Osteoblast (primary cell): ENCODE data around the gene ABLIM3. TPM values are rescaled to one million over a fixed set of nuclear protein-coding genes. Genes with fewer than 3 reads are reported as not detected.
"Not testable (repeated sequence)": the region's sequence is repeated elsewhere in the genome, so short reads cannot be mapped to it uniquely, and the experiment has no call there.

Experiments
- DNase-seq: peaks from one replicate; pipeline ENCODE4 v3.0.0; 2011; ENCODE audit warnings: low spot score, mixed read lengths; ENCODE audit not compliant: insufficient read length; ENCODE audit errors: missing footprints
- H2AFZ ChIP-seq: 2 replicates; pipeline ENCODE4 v1.6.0; 2011; ENCODE audit warnings: mild to moderate bottlenecking, low read length
- H3K27ac ChIP-seq: 2 replicates; pipeline ENCODE4 v1.5.1; 2011; ENCODE audit warnings: mild to moderate bottlenecking, low read depth, low read length, moderate library complexity
- H3K27me3 ChIP-seq: 2 replicates; pipeline ENCODE4 v1.6.0; 2012; ENCODE audit warnings: mild to moderate bottlenecking, control low read depth, inconsistent platforms, low read length, moderate library complexity; ENCODE audit not compliant: insufficient read depth
- H3K36me3 ChIP-seq: 2 replicates; pipeline ENCODE4 v1.5.1; 2011; ENCODE audit warnings: mild to moderate bottlenecking, low read length, control low read depth, moderate library complexity; ENCODE audit not compliant: insufficient read depth
- H3K4me1 ChIP-seq: 2 replicates; pipeline ENCODE4 v1.5.1; 2011; ENCODE audit warnings: mild to moderate bottlenecking, low read length, control low read depth, moderate library complexity; ENCODE audit not compliant: insufficient read depth
- H3K4me2 ChIP-seq: 2 replicates; pipeline ENCODE4 v1.6.0; 2011; ENCODE audit warnings: mild to moderate bottlenecking, low read length; ENCODE audit not compliant: insufficient read depth
- H3K4me3 ChIP-seq: fragments of 200-600 bp; sonication (generic); 3 replicates; pipeline ENCODE4 v1.5.1; 2012; ENCODE audit warnings: mild to moderate bottlenecking, low read length, inconsistent platforms; ENCODE audit not compliant: insufficient read depth
- H3K79me2 ChIP-seq: 2 replicates; pipeline ENCODE4 v1.6.0; 2012; ENCODE audit warnings: mild to moderate bottlenecking, low read length, control low read depth, inconsistent platforms; ENCODE audit not compliant: insufficient read depth
- H3K9me3 ChIP-seq: 2 replicates; pipeline ENCODE4 v1.5.1; 2011; ENCODE audit warnings: low read depth, low read length, control low read depth
- H4K20me1 ChIP-seq: 2 replicates; pipeline ENCODE4 v1.6.0; 2012; ENCODE audit warnings: mild to moderate bottlenecking, low read length, control low read depth; ENCODE audit not compliant: insufficient read depth
- CTCF ChIP-seq: IDR thresholded peaks from 2 replicates; pipeline ENCODE4 v1.5.1; 2011; ENCODE audit warnings: mild to moderate bottlenecking, low read depth, low read length, moderate library complexity; ENCODE audit errors: extremely low read depth
- total RNA-seq: library from RNA; depleted of rRNA; stranded (reverse); fragments of >200 nt; gene quantifications from 2 replicates; pipeline ENCODE4 v1.2.3, GENCODE V29; 2012

Gene ABLIM3
- total RNA-seq, 1 donor: 5.8 TPM

- H3K4me3 ChIP-seq: no peak overlapping the region
- no peaks in the 10 kb centered on the region for H3K79me2 ChIP-seq
- H3K27me3 ChIP-seq: peaks cover 15% of the 10 kb centered on the region
- no peaks in the 10 kb centered on the region for H3K36me3 ChIP-seq
- peak; percentile 63 for TF ChIP-seq CTCF
- peaks cover 11% of the 10 kb centered on the region for H3K4me1 ChIP-seq
- peak; percentile 76 for DNase-seq
- H3K27ac ChIP-seq: no peak overlapping the region
- no peak overlapping the region for H3K4me2 ChIP-seq
- H3K9me3 ChIP-seq: peaks cover 5% of the 10 kb centered on the region
- H4K20me1 ChIP-seq: no peaks in the 10 kb centered on the region
- H2AFZ ChIP-seq: no peak overlapping the region
Measured at GRCh38 chr5:149268928-149269557, 127.8 kb downstream of the ABLIM3 start.

DNA sequence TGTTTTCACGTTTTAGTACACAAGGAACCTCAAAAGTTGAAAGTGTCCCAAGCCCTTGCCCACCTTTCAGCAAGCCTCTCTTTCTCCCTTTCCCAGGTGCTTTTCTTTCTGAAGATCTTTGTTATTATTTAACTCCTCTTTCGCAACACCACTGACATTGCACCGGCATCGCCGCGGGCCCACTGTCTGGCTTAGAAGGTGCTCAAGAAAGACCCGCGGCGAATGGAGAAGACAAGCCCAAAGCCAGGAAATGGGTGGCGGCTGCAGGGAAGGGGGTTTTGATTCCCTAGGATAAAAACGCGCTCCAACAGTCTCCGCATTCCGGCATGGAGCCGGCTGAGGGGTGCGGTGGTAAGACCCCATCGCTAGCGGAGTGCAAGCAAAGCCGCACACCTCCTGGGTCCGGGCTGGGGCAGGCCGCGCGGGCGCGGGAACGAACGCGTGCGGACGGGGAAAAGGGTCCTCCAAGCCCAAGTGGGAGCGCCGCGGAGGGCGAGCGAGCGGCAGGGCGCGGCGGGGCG is 130.0 kb downstream of the ABLIM3 start:
- peak overlapping the region; percentile 94 for H3K4me2 ChIP-seq
- H3K27me3 ChIP-seq: peaks cover 10% of the 10 kb centered on the region
- H2AFZ ChIP-seq: peak overlapping the region; percentile 79
- H3K27ac ChIP-seq: no peak overlapping the region
- H3K79me2 ChIP-seq: no peaks in the 10 kb centered on the region
- peaks cover 5% of the 10 kb centered on the region for H3K9me3 ChIP-seq
- peak overlapping the region; percentile 74 for H3K4me3 ChIP-seq
- peaks cover 11% of the 10 kb centered on the region for H3K4me1 ChIP-seq
- TF ChIP-seq CTCF: no peak
- no peak for DNase-seq
- no peaks in the 10 kb centered on the region for H4K20me1 ChIP-seq
- no peaks in the 10 kb centered on the region for H3K36me3 ChIP-seq

GRCh38 chr5:149271716-149272563 is 130.6 kb downstream of the ABLIM3 start, which contains the start of gene AFAP1L1:
TSS of gene AFAP1L1 (plus strand) at chr5:149271859. CDS start at chr5:149271969, 110 bp downstream.
- H3K4me1 ChIP-seq: peaks cover 11% of the 10 kb centered on the region
- no peaks in the 10 kb centered on the region for H4K20me1 ChIP-seq
- peak within 1 kb of the TSS; percentile 94 for H3K4me2 ChIP-seq
- TF ChIP-seq CTCF: no peak
- H3K27me3 ChIP-seq: peaks cover 10% of the 10 kb centered on the region
- no peaks in the 10 kb centered on the region for H3K36me3 ChIP-seq
- DNase-seq: peak; percentile 94
- H3K9me3 ChIP-seq: peaks cover 5% of the 10 kb centered on the region
- no peaks in the 10 kb centered on the region for H3K79me2 ChIP-seq
- no peak within 1 kb of the TSS for H3K27ac ChIP-seq
- peak within 1 kb of the TSS; percentile 74 for H3K4me3 ChIP-seq
- peak within 1 kb of the TSS; percentile 81 for H2AFZ ChIP-seq

- H3K9me3 ChIP-seq, H3K27ac ChIP-seq, H2AFZ ChIP-seq, H3K79me2 ChIP-seq, H3K27me3 ChIP-seq, H4K20me1 ChIP-seq, DNase-seq, H3K36me3 ChIP-seq: not testable (repeated sequence)
- H3K4me1 ChIP-seq: peaks cover 11% of the 10 kb centered on the region
- H3K4me3 ChIP-seq: peak overlapping the region; percentile 74
- H3K4me2 ChIP-seq: peak overlapping the region; percentile 94
Measured at GRCh38 chr5:149272781-149273180, 131.5 kb downstream of the ABLIM3 start.
